Measurements from ENCODE around the gene CRELD2. TPM values are rescaled to one million over a fixed set of nuclear protein-coding genes. Genes with fewer than 3 reads are reported as not detected.

The CRELD2 gene
- total and polyA plus RNA-seq, 2 donors from 2014 or later = 37.3 to 54.0 TPM

GRCh38 chr22:49894322-49895054 lies 23.9 kb upstream of the CRELD2 start:
- no peak overlapping the region for H3K27ac ChIP-seq (ENCODE audit: low read depth in 2 of 2, low read length in 2 of 2)
- H3K9me3 ChIP-seq (ENCODE audit: control insufficient read depth in 2 of 3, insufficient read depth in 1 of 3, low read length in 3 of 3) = peaks cover 0 to 14% (median 0%) of the 10 kb centered on the region in 3 donors
- no peaks in the 10 kb centered on the region for H3K27me3 ChIP-seq (ENCODE audit: control insufficient read depth, insufficient read depth, low read length)
- intact Hi-C loops (cut with DNase I) = no loop called here
- H3K9ac ChIP-seq (ENCODE audit: low read length in 3 of 3) = no peak overlapping the region
- H3K4me1 ChIP-seq (ENCODE audit: control insufficient read depth in 2 of 3, insufficient read depth in 2 of 3, low read depth in 1 of 3, low read length in 3 of 3) = no peaks in the 10 kb centered on the region
- peaks cover 0 to 4% (median 3%) of the 10 kb centered on the region in 3 donors for H3K36me3 ChIP-seq (ENCODE audit: control insufficient read depth in 2 of 3, insufficient read depth in 3 of 3, low read length in 3 of 3)
- DNase-seq (peak in 2 of 5 donors; percentile 27 to 37), FAIRE-seq (no peak)
- no peak overlapping the region for H3K4me3 ChIP-seq (ENCODE audit: low read length in 3 of 3)
- no peak for TF ChIP-seq CTCF (IDR thresholded peaks at IDR 0.05; ENCODE audit: borderline replicate concordance, extremely low read depth, insufficient read depth)

- Histone ChIP-seq H3K9me3 (ENCODE audit: control insufficient read depth in 2 of 3, insufficient read depth in 1 of 3, low read length in 3 of 3) (peaks cover 0 to 6% (median 0%) of the 10 kb centered on the region in 3 donors), H3K9ac (ENCODE audit: low read length in 3 of 3) (no peak overlapping the region), H3K4me3 (ENCODE audit: low read length in 3 of 3) (no peak overlapping the region), H3K4me1 (ENCODE audit: control insufficient read depth in 2 of 3, insufficient read depth in 2 of 3, low read depth in 1 of 3, low read length in 3 of 3) (no peaks in the 10 kb centered on the region), H3K27me3 (ENCODE audit: control insufficient read depth, insufficient read depth, low read length) (no peaks in the 10 kb centered on the region), H3K36me3 (ENCODE audit: control insufficient read depth in 2 of 3, insufficient read depth in 3 of 3, low read length in 3 of 3) (peaks cover 2 to 11% (median 7%) of the 10 kb centered on the region in 3 donors), H3K27ac (ENCODE audit: low read depth in 2 of 2, low read length in 2 of 2) (no peak overlapping the region)
- intact Hi-C loops (cut with DNase I) = no loop called here
- TF ChIP-seq CTCF (IDR thresholded peaks at IDR 0.05; ENCODE audit: borderline replicate concordance, extremely low read depth, insufficient read depth) = no peak
- DNase-seq (peak in 2 of 5 donors; percentile 29), FAIRE-seq (no peak)
Measured at GRCh38 chr22:49896201-49896600, 22.2 kb upstream of the CRELD2 start.

DNA sequence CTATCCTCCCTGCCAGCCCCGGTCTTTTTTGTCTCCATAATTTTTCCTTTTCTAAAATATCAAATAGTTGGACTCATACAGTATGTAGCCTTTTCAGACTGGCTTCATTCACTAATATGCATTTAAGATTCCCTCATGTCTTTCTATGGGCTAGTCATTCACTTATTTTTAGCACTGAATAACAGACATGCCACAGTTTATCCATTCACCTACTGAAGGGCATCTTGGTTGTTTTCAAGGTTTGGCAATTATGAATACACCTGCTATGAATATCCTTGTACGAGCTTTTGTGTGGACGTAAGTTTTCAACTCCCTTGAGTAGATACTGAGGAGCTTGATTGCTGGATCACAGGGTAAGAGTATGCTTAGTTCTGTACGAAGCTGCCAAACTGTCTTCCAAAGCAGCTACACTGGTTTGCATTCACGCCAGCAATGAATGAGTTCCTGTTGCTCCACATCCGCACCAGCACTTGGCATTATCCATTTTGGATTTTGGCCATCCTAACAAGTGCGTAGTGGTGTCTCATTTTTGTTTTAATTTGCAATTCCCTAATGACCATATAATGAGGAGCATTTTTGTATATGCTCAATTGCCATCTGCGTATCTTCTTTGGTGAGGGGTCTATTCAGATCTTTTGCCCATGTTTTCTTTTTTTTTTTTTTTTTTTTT lies 21.3 kb upstream of the CRELD2 start:
- no peaks in the 10 kb centered on the region for H3K27me3 ChIP-seq (ENCODE audit: control insufficient read depth, insufficient read depth, low read length)
- H3K27ac ChIP-seq (ENCODE audit: low read depth in 2 of 2, low read length in 2 of 2) = no peak overlapping the region
- DNase-seq (no peak), FAIRE-seq (no peak)
- H3K36me3 ChIP-seq (ENCODE audit: control insufficient read depth in 2 of 3, insufficient read depth in 3 of 3, low read length in 3 of 3) = peaks cover 9 to 20% (median 16%) of the 10 kb centered on the region in 3 donors
- no peak for TF ChIP-seq CTCF (IDR thresholded peaks at IDR 0.05; ENCODE audit: borderline replicate concordance, extremely low read depth, insufficient read depth)
- no peak overlapping the region for H3K9ac ChIP-seq (ENCODE audit: low read length in 3 of 3)
- intact Hi-C loops (cut with DNase I) = no loop called here
- H3K4me1 ChIP-seq (ENCODE audit: control insufficient read depth in 2 of 3, insufficient read depth in 2 of 3, low read depth in 1 of 3, low read length in 3 of 3) = peaks cover 0 to 3% (median 0%) of the 10 kb centered on the region in 3 donors
- peaks cover 0 to 6% (median 4%) of the 10 kb centered on the region in 3 donors for H3K9me3 ChIP-seq (ENCODE audit: control insufficient read depth in 2 of 3, insufficient read depth in 1 of 3, low read length in 3 of 3)
- H3K4me3 ChIP-seq (ENCODE audit: low read length in 3 of 3) = no peak overlapping the region

Data from kidney (tissue), 14 donors.